H1 (cell line): ENCODE results near the gene FBLN2. TPM values are rescaled to one million over a fixed set of nuclear protein-coding genes. Genes with fewer than 3 reads are reported as not detected.

Source experiments
- CTCF ChIA-PET: fragments of 300-600 bp; sonication (Branson Sonifier 250); formaldehyde crosslinking; loops from one replicate; lab custom pipeline; 2021; ENCODE audit not compliant: partially characterized antibody; lab: Charles Lee
- POLR2A ChIA-PET: fragments of 300-600 bp; sonication (Branson Sonifier 250); formaldehyde crosslinking; loops from one replicate; lab custom pipeline; 2021; ENCODE audit warnings: inconsistent platforms; ENCODE audit not compliant: partially characterized antibody; lab: Charles Lee
- DNase-seq, 2 experiments: peaks; one replicate each; pipeline versions ENCODE4 v3.0.0 to v3.0.0-alpha.2; 2010 to 2022; ENCODE audit warnings: low spot score in 2 of 2, low read depth in 1 of 2, mixed read lengths in 1 of 2
- FAIRE-seq: peaks from 2 replicates; lab custom pipeline; 2011; peaks lifted over from hg19 to GRCh38; lab: Jason Lieb, UNC
- H2AFZ ChIP-seq: 2 replicates; pipeline ENCODE4 v1.8.1; 2012; ENCODE audit warnings: low read length, inconsistent platforms
- H2AK5ac ChIP-seq: 2 replicates; pipeline ENCODE4 v1.6.1; 2013; ENCODE audit warnings: low read depth, low read length
- H2BK120ac ChIP-seq: replicated peaks from 2 replicates; pipeline ENCODE3; 2013; ENCODE audit warnings: low read depth, low read length, inconsistent platforms
- H2BK12ac ChIP-seq: 2 replicates; pipeline ENCODE4 v1.6.1; 2013; ENCODE audit warnings: low read depth, low read length
- H2BK15ac ChIP-seq: 2 replicates; pipeline ENCODE4 v1.6.1; 2013; ENCODE audit warnings: low read length
- H2BK20ac ChIP-seq: 2 replicates; pipeline ENCODE4 v1.6.1; 2013; ENCODE audit warnings: low read length
- H2BK5ac ChIP-seq: 2 replicates; pipeline ENCODE4 v1.6.1; 2013; ENCODE audit warnings: low read depth, low read length
- H3K14ac ChIP-seq: 2 replicates; pipeline ENCODE4 v1.6.1; 2013; ENCODE audit warnings: inconsistent platforms; ENCODE audit not compliant: insufficient read length
- H3K18ac ChIP-seq: 2 replicates; pipeline ENCODE4 v1.6.1; 2013; ENCODE audit warnings: low read length; ENCODE audit errors: extremely low read depth
- H3K23ac ChIP-seq: 2 replicates; pipeline ENCODE4 v1.6.1; 2013; ENCODE audit warnings: inconsistent platforms; ENCODE audit not compliant: insufficient read length
- H3K23me2 ChIP-seq: 2 replicates; pipeline ENCODE4 v1.6.1; 2013; ENCODE audit warnings: low read depth, low read length
- H3K27ac ChIP-seq: 2 replicates; pipeline ENCODE4 v1.6.1; 2011; ENCODE audit warnings: low read depth, low read length, inconsistent platforms
- H3K27me3 ChIP-seq, 4 experiments: replicated peaks in 1 of 4; 1 replicate in 1 of 4; 2 replicates in 3 of 4; pipeline versions ENCODE4 v1.6.1 to v1.8.1; 2011 to 2013; ENCODE audit warnings: low read length in 3 of 4, mild to moderate bottlenecking in 3 of 4, inconsistent platforms in 2 of 4, mixed read lengths in 2 of 4, moderate library complexity in 1 of 4; ENCODE audit not compliant: control insufficient read depth in 3 of 4, insufficient read depth in 3 of 4; ENCODE audit errors: extremely low read depth in 1 of 4
- H3K36me3 ChIP-seq, 4 experiments: 2 replicates each; pipeline versions ENCODE4 v1.6.1 to v1.8.1; 2011 to 2013; ENCODE audit warnings: mild to moderate bottlenecking in 4 of 4, low read length in 3 of 4, moderate library complexity in 2 of 4, control low read depth in 1 of 4, inconsistent platforms in 1 of 4; ENCODE audit not compliant: insufficient read depth in 4 of 4, control insufficient read depth in 2 of 4
- H3K4ac ChIP-seq: replicated peaks from 2 replicates; pipeline ENCODE3; 2013; ENCODE audit warnings: low read length, low read depth, mixed read lengths, inconsistent platforms; ENCODE audit not compliant: insufficient read length
- H3K4me1 ChIP-seq, 4 experiments: replicated peaks in 1 of 4; 1 replicate in 1 of 4; 2 replicates in 3 of 4; pipeline versions ENCODE4 v1.6.1 to v1.8.1; 2011 to 2013; ENCODE audit warnings: low read length in 3 of 4, inconsistent platforms in 2 of 4, mixed read lengths in 1 of 4; ENCODE audit not compliant: insufficient read depth in 4 of 4, control insufficient read depth in 3 of 4
- H3K4me2 ChIP-seq, 2 experiments: 2 replicates each; pipeline versions ENCODE4 v1.6.1 to v1.8.1; 2011 to 2013; ENCODE audit warnings: low read depth in 2 of 2, low read length in 2 of 2, control low read depth in 1 of 2, inconsistent platforms in 1 of 2, mild to moderate bottlenecking in 1 of 2; ENCODE audit not compliant: insufficient read depth in 1 of 2
- H3K4me3 ChIP-seq, 4 experiments: fragments of 200-600, 300-600 bp in 1 of 4; sonication (generic), shearing (Covaris generic), sonication (Bioruptor Twin) in 1 of 4; 2 replicates each; pipeline versions ENCODE4 v1.5.1 to v1.8.1; 2011 to 2016; ENCODE audit warnings: low read length in 4 of 4, low read depth in 3 of 4, control low read depth in 2 of 4, inconsistent platforms in 2 of 4, mild to moderate bottlenecking in 2 of 4, mixed read lengths in 1 of 4, moderate library complexity in 1 of 4; ENCODE audit not compliant: insufficient read depth in 2 of 4; ENCODE audit errors: extremely low read depth in 1 of 4
- H3K56ac ChIP-seq: replicated peaks from 2 replicates; pipeline ENCODE3; 2013; ENCODE audit warnings: low read depth, mild to moderate bottlenecking, mixed read lengths, low read length, inconsistent platforms; ENCODE audit not compliant: insufficient read length
- H3K79me1 ChIP-seq: 2 replicates; pipeline ENCODE4 v1.6.1; 2013; ENCODE audit warnings: low read depth, low read length, control low read depth
- H3K79me2 ChIP-seq, 2 experiments: 2 replicates each; pipeline versions ENCODE4 v1.6.1 to v1.8.1; 2012 to 2013; ENCODE audit warnings: low read length in 2 of 2, mild to moderate bottlenecking in 2 of 2, inconsistent platforms in 1 of 2; ENCODE audit not compliant: insufficient read depth in 2 of 2, control insufficient read depth in 1 of 2
- H3K9ac ChIP-seq, 4 experiments: replicated peaks in 1 of 4; 1 replicate in 1 of 4; 2 replicates in 3 of 4; pipeline versions ENCODE4 v1.6.1 to v1.8.1; 2011 to 2013; ENCODE audit warnings: low read depth in 3 of 4, low read length in 3 of 4, control low read depth in 2 of 4, mild to moderate bottlenecking in 2 of 4, moderate library complexity in 2 of 4, inconsistent platforms in 1 of 4; ENCODE audit errors: extremely low read depth in 1 of 4
- H3K9me3 ChIP-seq, 2 experiments: 2 replicates each; pipeline versions ENCODE4 v1.6.1 to v1.8.1; 2012 to 2013; ENCODE audit warnings: mild to moderate bottlenecking in 2 of 2, moderate library complexity in 2 of 2, control low read depth in 1 of 2, inconsistent platforms in 1 of 2, low read depth in 1 of 2, low read length in 1 of 2, mixed read lengths in 1 of 2; ENCODE audit not compliant: insufficient read depth in 2 of 2
- H4K20me1 ChIP-seq, 2 experiments: replicated peaks in 1 of 2; 2 replicates each; pipeline versions ENCODE3 to v1.8.1; 2011 to 2013; ENCODE audit warnings: inconsistent platforms in 2 of 2, low read length in 2 of 2, mild to moderate bottlenecking in 1 of 2; ENCODE audit not compliant: insufficient read depth in 2 of 2, control insufficient read depth in 1 of 2
- H4K5ac ChIP-seq: 2 replicates; pipeline ENCODE4 v1.6.1; 2013; ENCODE audit warnings: low read length, low read depth, mixed read lengths, inconsistent platforms; ENCODE audit not compliant: insufficient read length
- H4K8ac ChIP-seq: 2 replicates; pipeline ENCODE4 v1.8.0; 2013; ENCODE audit warnings: mild to moderate bottlenecking, moderate library complexity, low read length, inconsistent platforms; ENCODE audit not compliant: insufficient read depth; ENCODE audit errors: extremely low read depth
- H4K91ac ChIP-seq: replicated peaks from 2 replicates; pipeline ENCODE3; 2013; ENCODE audit warnings: low read length, mixed read lengths, inconsistent platforms; ENCODE audit not compliant: insufficient read length
- GTF2F1 ChIP-seq: IDR thresholded peaks from 2 replicates; pipeline ENCODE4 v1.6.1; 2012; ENCODE audit warnings: low read depth, low read length, improper control_type of control experiment, borderline replicate concordance
- KDM4A ChIP-seq: IDR thresholded peaks from one replicate; pipeline ENCODE4 v1.7.1; 2012; ENCODE audit warnings: low read depth, mild to moderate bottlenecking, moderate library complexity, low read length, inconsistent platforms; ENCODE audit not compliant: severe bottlenecking
- SUZ12 ChIP-seq: fragments of 200-600 bp; sonication (generic); IDR thresholded peaks from 2 replicates; pipeline ENCODE4 v1.6.1; 2012; ENCODE audit warnings: mild to moderate bottlenecking, inconsistent platforms, low read length, moderate library complexity, mixed read lengths
- WGBS, 2 experiments: shearing (Covaris generic) in 1 of 2; methylation state at CpG; one replicate each; pipeline versions ENCODE4 v1.1.6 to v1.1.7; 2013 to 2015; ENCODE audit warnings: low lambda C conversion rate in 2 of 2, mixed read lengths in 2 of 2, inconsistent platforms in 1 of 2, low coverage in 1 of 2, missing lambda C conversion rate in 1 of 2; ENCODE audit not compliant: insufficient replicate concordance in 2 of 2, insufficient coverage in 1 of 2, insufficient read length in 1 of 2; ENCODE audit errors: extremely low coverage in 1 of 2, missing lambda C conversion rate in 1 of 2; 5-methylcytosine and 5-hydroxymethylcytosine counted together
- polyA plus RNA-seq, 7 experiments: library from polyadenylated mRNA; depleted of rRNA in 3 of 7; stranded (reverse) in 5 of 7; unstranded in 2 of 7; fragments of >200 nt in 5 of 7; fragments of 200-250 nt in 2 of 7; gene quantifications; 1 replicate in 5 of 7; 2 replicates in 1 of 7; 4 replicates in 1 of 7; pipeline versions ENCODE4 v1.2.1 to v1.2.3, GENCODE V29; 2011 to 2013; ENCODE audit warnings: missing spikeins in 2 of 7, mixed read lengths in 2 of 7
- total RNA-seq: library from RNA; stranded (reverse); fragmentation: NEBNext Ultra II Directional; extraction: Animal tissue kit (Norgen Biotek cat#: 25700); gene quantifications from 2 replicates; pipeline ENCODE4 v1.2.1, GENCODE V29; 2021

The FBLN2 gene
- total and polyA plus RNA-seq, 2 of the 8 experiments (the other 6 are each of a cell fraction or from before 2014, with no cell fraction given), result 17.4 to 24.2 TPM

DNA sequence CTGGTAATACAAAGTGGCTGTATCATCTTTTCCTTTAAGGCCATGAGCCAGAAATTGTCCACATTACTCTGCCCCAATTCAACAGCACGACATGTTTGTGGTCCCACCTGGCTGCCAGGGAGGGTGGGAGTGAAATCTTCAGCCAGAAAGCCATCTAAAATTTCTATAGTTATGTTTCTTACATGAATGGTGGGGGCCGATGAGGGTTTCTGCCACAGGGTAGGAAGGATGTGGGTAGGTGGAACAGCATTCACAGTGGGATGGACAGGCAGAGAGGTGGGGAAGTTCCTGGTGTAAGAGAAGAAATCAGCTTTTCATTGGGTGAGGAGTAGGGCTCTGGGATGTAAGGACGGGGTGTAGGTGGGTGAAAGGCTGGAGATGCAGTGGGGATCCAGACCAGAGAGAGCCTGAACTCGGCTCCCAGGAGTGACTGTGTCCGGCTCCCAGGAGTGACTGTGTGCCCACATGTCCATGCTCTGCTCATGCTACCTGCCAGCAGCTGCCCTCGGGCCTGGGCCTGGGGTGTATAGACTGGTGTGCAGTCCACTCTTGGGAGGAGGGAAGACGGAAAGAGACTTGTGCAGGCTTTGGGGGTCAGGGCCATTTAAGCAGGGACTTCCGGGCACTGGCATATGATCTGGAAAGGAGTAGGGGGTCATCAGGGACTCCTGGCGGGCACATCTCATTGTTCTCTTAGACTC is 3.8 kb upstream of the FBLN2 start:
- CTCF ChIA-PET, result interaction anchor here (1.0 to 51.2 kb wide), 8 partner anchors 12 to 89 kb away, joined by 3 to 856 read pairs (median 4); no protein-coding TSS in a partner anchor
- H2AFZ ChIP-seq, result no peak overlapping the region
- H3K23ac ChIP-seq, result no peak overlapping the region
- no peak overlapping the region for H3K14ac ChIP-seq
- peaks cover 0 to 22% (median 18%) of the 10 kb centered on the region in 4 experiments; a peak in 6 of 7 replicates for H3K27me3 ChIP-seq
- no peak overlapping the region for H2BK120ac ChIP-seq
- H2BK5ac ChIP-seq, result no peak overlapping the region
- no peaks in the 10 kb centered on the region for H4K20me1 ChIP-seq
- no peak overlapping the region for H4K91ac ChIP-seq
- no peak overlapping the region for H3K9ac ChIP-seq
- H3K4ac ChIP-seq, result no peak overlapping the region
- H3K23me2 ChIP-seq, result peaks cover 2% of the 10 kb centered on the region; the same call in 1 of the 2 replicates
- H3K27ac ChIP-seq, result no peak overlapping the region
- H2BK12ac ChIP-seq, result 0 out of 2 replicates have a peak overlapping the region, but pooled peaks have one; percentile 27
- no peak overlapping the region for H3K56ac ChIP-seq
- H3K4me2 ChIP-seq, result no peak overlapping the region
- 0 out of 2 replicates have a peak overlapping the region, but pooled peaks have one; percentile 18 for H2BK20ac ChIP-seq
- H3K36me3 ChIP-seq, result no peaks in the 10 kb centered on the region
- no peak overlapping the region for H4K8ac ChIP-seq
- H4K5ac ChIP-seq, result no peak overlapping the region
- DNase-seq, result no peak
- no peak overlapping the region for H2AK5ac ChIP-seq
- TF ChIP-seq GTF2F1, result no peak
- no peak for TF ChIP-seq KDM4A
- no peak for TF ChIP-seq SUZ12
- no peaks in the 10 kb centered on the region for H3K79me2 ChIP-seq
- H3K4me3 ChIP-seq, result no peak overlapping the region
- H3K4me1 ChIP-seq, result peaks cover 0 to 26% (median 8%) of the 10 kb centered on the region in 4 experiments; a peak in 6 of 7 replicates
- POLR2A ChIA-PET, result interaction anchor here (1.4 kb wide), 1 partner anchor 9 kb away, joined by 3 read pairs; no protein-coding TSS in a partner anchor
- no peaks in the 10 kb centered on the region for H3K79me1 ChIP-seq
- no peak overlapping the region for H3K18ac ChIP-seq
- no peak for FAIRE-seq
- 69% methylated on average over 9 of the region's 9 CpGs; no CpG with 5 or more reads in 1 of the 2 experiments for WGBS, 2 experiments
- H2BK15ac ChIP-seq, result no peak overlapping the region
- H3K9me3 ChIP-seq, result no peaks in the 10 kb centered on the region
